GM23338 (cell line): ENCODE measurements around the gene ATP6V1F. TPM values are rescaled to one million over a fixed set of nuclear protein-coding genes. Genes with fewer than 3 reads are reported as not detected.

ENCODE experiments used
- ATAC-seq: fragments of 200-7000 bp; cut with Tn5 transposase; 3 replicates; pipeline ENCODE4 v1.9.1; 2020
- DNase-seq: peaks from one replicate; pipeline ENCODE4 v3.0.0-alpha.2; 2015; ENCODE audit warnings: low spot score
- H2AFZ ChIP-seq: fragments of 200-600 bp; sonication (generic); 2 replicates; pipeline ENCODE4 v1.8.0; 2016; ENCODE audit warnings: antibody characterized with exemption, mild to moderate bottlenecking, moderate library complexity
- H3F3A ChIP-seq: fragments of 200-600 bp; sonication (generic); replicated peaks from 2 replicates; pipeline ENCODE4 v1.8.0; 2017; ENCODE audit warnings: antibody characterized with exemption, mixed run types, low read depth
- H3K27ac ChIP-seq: fragments of 200-600 bp; sonication (generic); 2 replicates; pipeline ENCODE4 v1.6.1; 2016; ENCODE audit warnings: low read depth
- H3K27me3 ChIP-seq: fragments of 200-600 bp; sonication (generic); 2 replicates; pipeline ENCODE4 v1.8.0; 2016; ENCODE audit warnings: mild to moderate bottlenecking, mixed run types, moderate library complexity; ENCODE audit not compliant: insufficient read depth
- H3K36me3 ChIP-seq: fragments of 200-600 bp; sonication (generic); 2 replicates; pipeline ENCODE4 v1.8.0; 2016; ENCODE audit warnings: mild to moderate bottlenecking; ENCODE audit not compliant: insufficient read depth
- H3K4me1 ChIP-seq: fragments of 200-600 bp; sonication (generic); 2 replicates; pipeline ENCODE4 v1.8.0; 2016; ENCODE audit warnings: mild to moderate bottlenecking, moderate library complexity; ENCODE audit not compliant: insufficient read depth
- H3K4me2 ChIP-seq: fragments of 200-600 bp; sonication (generic); 2 replicates; pipeline ENCODE4 v1.7.1; 2017; ENCODE audit warnings: mixed run types
- H3K4me3 ChIP-seq: fragments of 200-600 bp; sonication (generic); 2 replicates; pipeline ENCODE4 v1.6.1; 2016; ENCODE audit warnings: mixed run types
- H3K79me2 ChIP-seq: fragments of 200-600 bp; sonication (generic); replicated peaks from 2 replicates; pipeline ENCODE4 v1.8.0; 2017; ENCODE audit warnings: mild to moderate bottlenecking; ENCODE audit not compliant: insufficient read depth
- H3K9me2 ChIP-seq: fragments of 200-600 bp; sonication (generic); 2 replicates; pipeline ENCODE4 v1.8.0; 2017; ENCODE audit not compliant: insufficient read depth
- H4K20me1 ChIP-seq: fragments of 200-600 bp; sonication (generic); replicated peaks from 2 replicates; pipeline ENCODE4 v1.8.0; 2017; ENCODE audit warnings: mild to moderate bottlenecking; ENCODE audit not compliant: insufficient read depth
- H3K27ac Mint-ChIP-seq: 2 replicates; pipeline ENCODE4 v1.8.0; 2020; ENCODE audit warnings: inconsistent platforms, mild to moderate bottlenecking, moderate library complexity, mixed read lengths
- H3K27me3 Mint-ChIP-seq: 3 replicates; pipeline ENCODE4 v1.8.0; 2022; ENCODE audit warnings: low read depth, mild to moderate bottlenecking, moderate library complexity, mixed read lengths, inconsistent platforms; ENCODE audit not compliant: insufficient read depth, poor library complexity
- H3K36me3 Mint-ChIP-seq: 3 replicates; pipeline ENCODE4 v1.8.0; 2021; ENCODE audit warnings: low read depth, mild to moderate bottlenecking, inconsistent platforms, moderate library complexity, mixed read lengths
- H3K4me1 Mint-ChIP-seq: 3 replicates; pipeline ENCODE4 v1.8.0; 2020; ENCODE audit warnings: mild to moderate bottlenecking, inconsistent platforms, mixed read lengths
- H3K4me3 Mint-ChIP-seq: 3 replicates; pipeline ENCODE4 v1.8.0; 2021; ENCODE audit warnings: moderate library complexity, mild to moderate bottlenecking, inconsistent platforms, mixed read lengths
- H3K9me3 Mint-ChIP-seq: 3 replicates; pipeline ENCODE4 v1.8.0; 2020; ENCODE audit warnings: moderate library complexity, mild to moderate bottlenecking, inconsistent platforms, mixed read lengths
- CREB1 ChIP-seq: fragments of 250-450 bp; sonication (Bioruptor Pico); IDR thresholded peaks from 2 replicates; pipeline ENCODE4 v1.5.0; 2020; ENCODE audit warnings: low read depth, mild to moderate bottlenecking, moderate library complexity
- ETS1 ChIP-seq: IDR thresholded peaks from 2 replicates; pipeline ENCODE4 v1.6.1; 2016; ENCODE audit warnings: antibody characterized with exemption
- EZH2 ChIP-seq: fragments of 200-600 bp; sonication (generic); IDR thresholded peaks from one replicate; pipeline ENCODE4 v1.8.0; 2017; ENCODE audit warnings: antibody characterized with exemption, mild to moderate bottlenecking, low read depth; ENCODE audit not compliant: unreplicated experiment
- EZH2phosphoT487 ChIP-seq: fragments of 200-600 bp; sonication (generic); IDR thresholded peaks from one replicate; pipeline ENCODE4 v1.8.1; 2018; ENCODE audit warnings: antibody characterized with exemption; ENCODE audit not compliant: unreplicated experiment
- JUNB ChIP-seq: IDR thresholded peaks from one replicate; pipeline ENCODE4 v1.6.1; 2016; ENCODE audit warnings: antibody characterized with exemption; ENCODE audit not compliant: unreplicated experiment
- NANOG ChIP-seq: IDR thresholded peaks from 2 replicates; pipeline ENCODE4 v1.6.1; 2016; ENCODE audit warnings: antibody characterized with exemption, borderline replicate concordance
- POLR2AphosphoS5 ChIP-seq: IDR thresholded peaks from 2 replicates; pipeline ENCODE4 v1.6.1; 2016; ENCODE audit warnings: antibody characterized with exemption, low read depth
- STAT1 ChIP-seq: IDR thresholded peaks from one replicate; pipeline ENCODE4 v1.6.1; 2016; ENCODE audit warnings: antibody characterized with exemption; ENCODE audit not compliant: unreplicated experiment
- ZNF114 ChIP-seq: fragments of 250-450 bp; sonication (Bioruptor Pico); IDR thresholded peaks from 2 replicates; pipeline ENCODE4 v1.5.0; 2020; ENCODE audit warnings: mild to moderate bottlenecking, moderate library complexity
- ZNF331 ChIP-seq: fragments of 250-450 bp; sonication (Bioruptor Pico); IDR thresholded peaks from 2 replicates; pipeline ENCODE4 v1.5.0; 2020; ENCODE audit warnings: low read depth, mild to moderate bottlenecking, moderate library complexity
- polyA plus RNA-seq: library from polyadenylated mRNA; unstranded; fragments of >200 nt; fragmentation: Nextera tagmentation; extraction: Ambion mirVana; gene quantifications from 2 replicates; pipeline ENCODE4 v1.2.1, GENCODE V29; 2016
- total RNA-seq: library from RNA; depleted of rRNA; stranded (reverse); fragments of >200 nt; shearing (Covaris generic); gene quantifications from 2 replicates; pipeline ENCODE4 v1.2.3, GENCODE V29; 2014
- TF ChIP-seq, protein P1 (sequence below): fragments of 250-450 bp; sonication (Bioruptor Pico); IDR thresholded peaks from 2 replicates; pipeline ENCODE4 v1.5.0; 2020; ENCODE audit warnings: mild to moderate bottlenecking, moderate library complexity
- TF ChIP-seq, protein P2 (sequence below), 2 experiments: fragments of 200-600 bp in 1 of 2; sonication (generic) in 1 of 2; conservative IDR thresholded peaks; 2 replicates each; pipeline versions ENCODE4 v1.5.1 to v1.6.1; 2016 to 2017; ENCODE audit warnings: antibody characterized with exemption in 2 of 2, low read depth in 2 of 2, mild to moderate bottlenecking in 2 of 2, moderate library complexity in 1 of 2
- TF ChIP-seq, protein P3 (sequence below): IDR thresholded peaks from one replicate; pipeline ENCODE4 v1.6.1; 2018; ENCODE audit warnings: antibody characterized with exemption; ENCODE audit not compliant: unreplicated experiment

Gene ATP6V1F
- total and polyA plus RNA-seq, 2 experiments from 2014 or later: 66.5 to 271 TPM

GRCh38 chr7:128818694-128819093, 44.0 kb upstream of the ATP6V1F start:
- peaks cover 3% of the 10 kb centered on the region for H3K27me3 Mint-ChIP-seq
- Histone ChIP-seq H2AFZ (no peak overlapping the region), H3K4me2 (no peak overlapping the region), H3K4me3 (no peak overlapping the region), H3K27ac (no peak overlapping the region), H3K27me3 (no peaks in the 10 kb centered on the region), H3K79me2 (no peaks in the 10 kb centered on the region), H4K20me1 (no peaks in the 10 kb centered on the region; the same call in 1 of the 2 replicates), H3K36me3 (no peaks in the 10 kb centered on the region), H3K9me2 (no peaks in the 10 kb centered on the region), H3F3A (no peaks in the 10 kb centered on the region), H3K4me1 (no peaks in the 10 kb centered on the region)
- no peak overlapping the region for H3K27ac Mint-ChIP-seq
- peaks cover 9% of the 10 kb centered on the region for H3K36me3 Mint-ChIP-seq
- no peaks in the 10 kb centered on the region for H3K9me3 Mint-ChIP-seq
- ATAC-seq (peak; percentile 17; the same call in 2 of the 3 replicates), DNase-seq (peak; percentile 36)
- no peak for TF ChIP-seq POLR2AphosphoS5
- TF ChIP-seq JUNB: no peak
- TF ChIP-seq EZH2: no peak
- no peak for TF ChIP-seq CREB1
- no peak for TF ChIP-seq ZNF331 (CRISPR knock-in tag)
- no peak for TF ChIP-seq NANOG
- no peak for TF ChIP-seq STAT1
- TF ChIP-seq, protein P1, sequence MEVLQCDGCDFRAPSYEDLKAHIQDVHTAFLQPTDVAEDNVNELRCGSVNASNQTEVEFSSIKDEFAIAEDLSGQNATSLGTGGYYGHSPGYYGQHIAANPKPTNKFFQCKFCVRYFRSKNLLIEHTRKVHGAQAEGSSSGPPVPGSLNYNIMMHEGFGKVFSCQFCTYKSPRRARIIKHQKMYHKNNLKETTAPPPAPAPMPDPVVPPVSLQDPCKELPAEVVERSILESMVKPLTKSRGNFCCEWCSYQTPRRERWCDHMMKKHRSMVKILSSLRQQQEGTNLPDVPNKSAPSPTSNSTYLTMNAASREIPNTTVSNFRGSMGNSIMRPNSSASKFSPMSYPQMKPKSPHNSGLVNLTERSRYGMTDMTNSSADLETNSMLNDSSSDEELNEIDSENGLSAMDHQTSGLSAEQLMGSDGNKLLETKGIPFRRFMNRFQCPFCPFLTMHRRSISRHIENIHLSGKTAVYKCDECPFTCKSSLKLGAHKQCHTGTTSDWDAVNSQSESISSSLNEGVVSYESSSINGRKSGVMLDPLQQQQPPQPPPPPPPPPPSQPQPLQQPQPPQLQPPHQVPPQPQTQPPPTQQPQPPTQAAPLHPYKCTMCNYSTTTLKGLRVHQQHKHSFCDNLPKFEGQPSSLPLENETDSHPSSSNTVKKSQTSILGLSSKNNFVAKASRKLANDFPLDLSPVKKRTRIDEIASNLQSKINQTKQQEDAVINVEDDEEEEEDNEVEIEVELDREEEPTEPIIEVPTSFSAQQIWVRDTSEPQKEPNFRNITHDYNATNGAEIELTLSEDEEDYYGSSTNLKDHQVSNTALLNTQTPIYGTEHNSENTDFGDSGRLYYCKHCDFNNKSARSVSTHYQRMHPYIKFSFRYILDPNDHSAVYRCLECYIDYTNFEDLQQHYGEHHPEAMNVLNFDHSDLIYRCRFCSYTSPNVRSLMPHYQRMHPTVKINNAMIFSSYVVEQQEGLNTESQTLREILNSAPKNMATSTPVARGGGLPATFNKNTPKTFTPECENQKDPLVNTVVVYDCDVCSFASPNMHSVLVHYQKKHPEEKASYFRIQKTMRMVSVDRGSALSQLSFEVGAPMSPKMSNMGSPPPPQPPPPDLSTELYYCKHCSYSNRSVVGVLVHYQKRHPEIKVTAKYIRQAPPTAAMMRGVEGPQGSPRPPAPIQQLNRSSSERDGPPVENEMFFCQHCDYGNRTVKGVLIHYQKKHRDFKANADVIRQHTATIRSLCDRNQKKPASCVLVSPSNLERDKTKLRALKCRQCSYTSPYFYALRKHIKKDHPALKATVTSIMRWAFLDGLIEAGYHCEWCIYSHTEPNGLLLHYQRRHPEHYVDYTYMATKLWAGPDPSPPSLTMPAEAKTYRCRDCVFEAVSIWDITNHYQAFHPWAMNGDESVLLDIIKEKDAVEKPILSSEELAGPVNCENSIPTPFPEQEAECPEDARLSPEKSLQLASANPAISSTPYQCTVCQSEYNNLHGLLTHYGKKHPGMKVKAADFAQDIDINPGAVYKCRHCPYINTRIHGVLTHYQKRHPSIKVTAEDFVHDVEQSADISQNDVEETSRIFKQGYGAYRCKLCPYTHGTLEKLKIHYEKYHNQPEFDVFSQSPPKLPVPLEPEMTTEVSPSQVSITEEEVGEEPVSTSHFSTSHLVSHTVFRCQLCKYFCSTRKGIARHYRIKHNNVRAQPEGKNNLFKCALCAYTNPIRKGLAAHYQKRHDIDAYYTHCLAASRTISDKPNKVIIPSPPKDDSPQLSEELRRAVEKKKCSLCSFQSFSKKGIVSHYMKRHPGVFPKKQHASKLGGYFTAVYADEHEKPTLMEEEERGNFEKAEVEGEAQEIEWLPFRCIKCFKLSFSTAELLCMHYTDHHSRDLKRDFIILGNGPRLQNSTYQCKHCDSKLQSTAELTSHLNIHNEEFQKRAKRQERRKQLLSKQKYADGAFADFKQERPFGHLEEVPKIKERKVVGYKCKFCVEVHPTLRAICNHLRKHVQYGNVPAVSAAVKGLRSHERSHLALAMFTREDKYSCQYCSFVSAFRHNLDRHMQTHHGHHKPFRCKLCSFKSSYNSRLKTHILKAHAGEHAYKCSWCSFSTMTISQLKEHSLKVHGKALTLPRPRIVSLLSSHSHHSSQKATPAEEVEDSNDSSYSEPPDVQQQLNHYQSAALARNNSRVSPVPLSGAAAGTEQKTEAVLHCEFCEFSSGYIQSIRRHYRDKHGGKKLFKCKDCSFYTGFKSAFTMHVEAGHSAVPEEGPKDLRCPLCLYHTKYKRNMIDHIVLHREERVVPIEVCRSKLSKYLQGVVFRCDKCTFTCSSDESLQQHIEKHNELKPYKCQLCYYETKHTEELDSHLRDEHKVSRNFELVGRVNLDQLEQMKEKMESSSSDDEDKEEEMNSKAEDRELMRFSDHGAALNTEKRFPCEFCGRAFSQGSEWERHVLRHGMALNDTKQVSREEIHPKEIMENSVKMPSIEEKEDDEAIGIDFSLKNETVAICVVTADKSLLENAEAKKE (CRISPR knock-in tag): no peak
- TF ChIP-seq, protein P2, sequence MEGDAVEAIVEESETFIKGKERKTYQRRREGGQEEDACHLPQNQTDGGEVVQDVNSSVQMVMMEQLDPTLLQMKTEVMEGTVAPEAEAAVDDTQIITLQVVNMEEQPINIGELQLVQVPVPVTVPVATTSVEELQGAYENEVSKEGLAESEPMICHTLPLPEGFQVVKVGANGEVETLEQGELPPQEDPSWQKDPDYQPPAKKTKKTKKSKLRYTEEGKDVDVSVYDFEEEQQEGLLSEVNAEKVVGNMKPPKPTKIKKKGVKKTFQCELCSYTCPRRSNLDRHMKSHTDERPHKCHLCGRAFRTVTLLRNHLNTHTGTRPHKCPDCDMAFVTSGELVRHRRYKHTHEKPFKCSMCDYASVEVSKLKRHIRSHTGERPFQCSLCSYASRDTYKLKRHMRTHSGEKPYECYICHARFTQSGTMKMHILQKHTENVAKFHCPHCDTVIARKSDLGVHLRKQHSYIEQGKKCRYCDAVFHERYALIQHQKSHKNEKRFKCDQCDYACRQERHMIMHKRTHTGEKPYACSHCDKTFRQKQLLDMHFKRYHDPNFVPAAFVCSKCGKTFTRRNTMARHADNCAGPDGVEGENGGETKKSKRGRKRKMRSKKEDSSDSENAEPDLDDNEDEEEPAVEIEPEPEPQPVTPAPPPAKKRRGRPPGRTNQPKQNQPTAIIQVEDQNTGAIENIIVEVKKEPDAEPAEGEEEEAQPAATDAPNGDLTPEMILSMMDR (conservative IDR thresholded peaks at IDR 0.05; ENCODE audit: low read depth in 2 of 2): no peak
- no peak for TF ChIP-seq ETS1
- no peak for TF ChIP-seq ZNF114
- no peak for TF ChIP-seq EZH2phosphoT487
- TF ChIP-seq, protein P3, sequence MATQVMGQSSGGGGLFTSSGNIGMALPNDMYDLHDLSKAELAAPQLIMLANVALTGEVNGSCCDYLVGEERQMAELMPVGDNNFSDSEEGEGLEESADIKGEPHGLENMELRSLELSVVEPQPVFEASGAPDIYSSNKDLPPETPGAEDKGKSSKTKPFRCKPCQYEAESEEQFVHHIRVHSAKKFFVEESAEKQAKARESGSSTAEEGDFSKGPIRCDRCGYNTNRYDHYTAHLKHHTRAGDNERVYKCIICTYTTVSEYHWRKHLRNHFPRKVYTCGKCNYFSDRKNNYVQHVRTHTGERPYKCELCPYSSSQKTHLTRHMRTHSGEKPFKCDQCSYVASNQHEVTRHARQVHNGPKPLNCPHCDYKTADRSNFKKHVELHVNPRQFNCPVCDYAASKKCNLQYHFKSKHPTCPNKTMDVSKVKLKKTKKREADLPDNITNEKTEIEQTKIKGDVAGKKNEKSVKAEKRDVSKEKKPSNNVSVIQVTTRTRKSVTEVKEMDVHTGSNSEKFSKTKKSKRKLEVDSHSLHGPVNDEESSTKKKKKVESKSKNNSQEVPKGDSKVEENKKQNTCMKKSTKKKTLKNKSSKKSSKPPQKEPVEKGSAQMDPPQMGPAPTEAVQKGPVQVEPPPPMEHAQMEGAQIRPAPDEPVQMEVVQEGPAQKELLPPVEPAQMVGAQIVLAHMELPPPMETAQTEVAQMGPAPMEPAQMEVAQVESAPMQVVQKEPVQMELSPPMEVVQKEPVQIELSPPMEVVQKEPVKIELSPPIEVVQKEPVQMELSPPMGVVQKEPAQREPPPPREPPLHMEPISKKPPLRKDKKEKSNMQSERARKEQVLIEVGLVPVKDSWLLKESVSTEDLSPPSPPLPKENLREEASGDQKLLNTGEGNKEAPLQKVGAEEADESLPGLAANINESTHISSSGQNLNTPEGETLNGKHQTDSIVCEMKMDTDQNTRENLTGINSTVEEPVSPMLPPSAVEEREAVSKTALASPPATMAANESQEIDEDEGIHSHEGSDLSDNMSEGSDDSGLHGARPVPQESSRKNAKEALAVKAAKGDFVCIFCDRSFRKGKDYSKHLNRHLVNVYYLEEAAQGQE: no peak
- H3K4me3 Mint-ChIP-seq: no peak overlapping the region
- H3K4me1 Mint-ChIP-seq: peaks cover 11% of the 10 kb centered on the region
